GM21423 (cell line): ENCODE results near the gene BOK.

ENCODE experiments used
- ATAC-seq: cut with Tn5 transposase; IDR thresholded peaks from one replicate; pipeline ENCODE4 v1.9.1; 2021; ENCODE audit warnings: mild to moderate bottlenecking, moderate library complexity; ENCODE audit not compliant: unreplicated experiment

BOK gene

DNA sequence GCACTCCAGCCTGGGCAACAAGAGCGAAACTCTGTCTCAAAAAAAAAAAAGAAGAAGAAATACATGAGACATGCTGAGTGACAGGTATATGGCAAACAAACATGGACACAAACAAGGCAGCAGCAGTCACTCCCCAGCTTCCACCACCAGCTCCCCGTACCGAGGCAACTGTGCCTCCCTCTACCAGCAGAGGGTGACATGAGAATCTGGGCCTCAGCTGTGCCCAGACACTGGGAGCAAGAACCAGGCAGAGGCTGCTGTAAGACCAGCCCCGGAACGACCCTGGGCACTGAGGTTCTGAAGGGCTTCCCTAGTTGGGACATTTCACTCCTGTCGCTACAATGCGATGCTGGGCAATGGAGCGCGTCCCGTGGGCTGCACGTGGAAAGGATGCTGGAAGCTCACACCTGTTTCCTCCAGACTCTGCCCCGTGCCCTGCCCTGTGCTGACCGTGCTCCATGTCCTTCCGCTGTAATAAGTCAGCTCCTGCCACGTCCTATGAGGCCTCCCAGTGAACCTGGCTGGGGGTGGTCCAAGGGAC lies 37.1 kb downstream of the BOK start:
- ATAC-seq: no peak

DNA sequence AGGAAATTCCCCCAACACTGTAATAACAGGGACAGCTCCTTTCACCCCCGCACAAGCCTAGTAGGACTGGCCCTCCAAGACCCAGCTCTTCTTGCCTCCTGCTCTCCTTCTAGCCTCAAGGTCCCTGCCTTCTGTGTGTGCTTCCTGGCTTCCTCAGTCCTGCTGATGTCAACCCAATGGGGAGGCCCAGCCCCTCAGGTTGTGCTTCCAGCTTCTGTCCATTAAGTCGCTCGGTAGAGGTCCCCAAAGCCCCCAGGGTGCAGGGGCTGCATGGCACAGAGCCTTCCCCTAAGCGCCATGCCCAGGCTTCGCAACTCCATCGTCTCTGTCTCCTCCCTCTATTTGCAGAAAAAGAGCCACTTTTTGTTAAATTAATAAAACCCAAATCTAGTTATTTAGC lies 39.0 kb downstream of the BOK start:
- no peak for ATAC-seq

DNA sequence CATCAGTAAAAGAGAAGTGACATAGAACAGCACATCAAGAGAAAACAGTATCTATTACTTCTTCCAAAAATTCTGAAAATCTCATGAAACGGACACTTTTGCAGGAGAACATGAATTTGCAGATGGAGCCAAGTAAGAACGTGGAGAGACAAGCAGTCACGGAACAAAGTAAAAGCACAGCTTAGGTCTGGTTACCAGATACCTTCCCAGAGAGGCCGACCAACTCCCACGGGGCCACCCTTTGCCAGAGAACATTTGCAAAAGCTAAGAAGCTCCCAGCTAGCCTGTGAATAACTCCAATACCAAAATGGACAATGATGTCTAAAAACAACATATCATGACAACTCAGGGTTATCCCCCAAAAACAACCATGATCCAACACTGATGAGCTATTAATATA lies 39.5 kb downstream of the BOK start:
- ATAC-seq: no peak

DNA sequence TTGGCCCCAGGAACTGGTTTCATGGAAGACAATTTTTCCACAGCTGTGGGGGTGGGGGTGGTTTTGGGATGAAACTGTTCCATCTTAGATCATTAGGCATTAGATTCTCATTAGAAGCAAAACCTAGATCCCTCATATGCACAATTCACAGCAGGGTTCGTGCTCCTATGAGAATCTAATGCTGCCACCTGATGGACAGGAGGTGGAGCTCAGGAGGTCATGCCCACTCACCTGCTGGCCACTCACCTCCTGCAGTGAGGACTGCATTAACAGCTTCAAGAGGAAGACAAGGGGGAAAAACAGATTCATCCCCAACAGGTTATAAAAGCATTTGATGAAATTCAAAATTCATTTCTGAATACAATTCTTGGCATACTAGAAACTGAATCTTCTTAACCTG lies 39.9 kb downstream of the BOK start:
- no peak for ATAC-seq

DNA sequence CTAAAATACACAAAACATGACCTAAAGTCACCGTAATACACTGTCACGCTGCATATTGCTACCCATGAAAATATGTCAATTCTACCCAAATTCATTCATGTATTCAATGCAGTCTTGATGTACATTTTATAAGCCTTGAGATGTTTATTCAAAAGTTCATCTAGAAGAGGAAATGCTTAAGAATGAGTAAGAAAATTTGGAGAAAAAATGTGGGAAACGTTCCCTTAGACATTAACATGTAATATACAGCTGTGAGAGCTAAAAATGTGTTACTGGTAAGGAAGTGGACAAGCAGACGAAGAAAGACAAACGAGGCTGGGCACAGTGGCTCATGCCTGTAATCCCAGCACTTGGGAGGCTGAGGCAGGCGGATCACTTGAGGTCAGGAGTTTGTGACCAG lies 41.1 kb downstream of the BOK start:
- no peak for ATAC-seq

DNA sequence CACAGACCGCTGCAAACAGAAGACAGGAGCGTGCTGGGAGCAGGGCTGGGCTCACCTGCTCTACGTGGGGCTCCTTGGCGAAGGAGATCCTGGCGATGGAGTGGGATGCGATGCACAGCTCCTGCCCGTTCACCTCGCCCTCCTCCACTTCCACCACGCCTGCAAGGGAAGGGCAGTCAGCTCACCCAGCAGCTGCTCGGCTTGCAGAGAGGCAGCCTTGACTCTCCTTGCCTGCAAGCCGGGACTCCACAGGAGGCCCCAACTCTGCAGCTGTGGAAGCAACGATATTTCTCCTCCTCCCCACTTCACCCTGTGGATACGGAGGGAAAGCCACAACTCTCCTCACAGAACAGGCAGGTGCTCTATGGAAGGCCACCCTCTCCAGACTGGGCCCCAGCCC lies 43.3 kb downstream of the BOK start:
- no peak for ATAC-seq

DNA sequence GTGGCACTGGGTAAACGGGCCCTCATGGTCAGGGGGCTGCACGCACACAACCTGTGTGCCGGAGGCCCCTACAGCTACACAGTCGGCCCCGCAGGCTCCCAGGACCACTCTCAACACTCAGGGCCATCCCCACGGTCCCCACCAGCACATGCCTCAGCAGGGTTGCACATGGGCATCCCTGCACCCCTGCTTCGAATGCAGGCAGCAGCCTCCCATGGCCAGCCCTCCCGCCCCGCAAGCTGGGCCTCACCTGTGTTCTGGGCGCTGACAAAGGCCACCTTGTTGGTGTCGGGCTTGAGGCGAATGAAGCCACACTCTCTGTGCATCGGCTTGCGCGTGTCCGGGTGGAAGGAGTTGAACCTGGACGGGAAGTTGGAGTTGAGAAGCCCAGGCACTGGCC lies 44.2 kb downstream of the BOK start:
- no peak for ATAC-seq

DNA sequence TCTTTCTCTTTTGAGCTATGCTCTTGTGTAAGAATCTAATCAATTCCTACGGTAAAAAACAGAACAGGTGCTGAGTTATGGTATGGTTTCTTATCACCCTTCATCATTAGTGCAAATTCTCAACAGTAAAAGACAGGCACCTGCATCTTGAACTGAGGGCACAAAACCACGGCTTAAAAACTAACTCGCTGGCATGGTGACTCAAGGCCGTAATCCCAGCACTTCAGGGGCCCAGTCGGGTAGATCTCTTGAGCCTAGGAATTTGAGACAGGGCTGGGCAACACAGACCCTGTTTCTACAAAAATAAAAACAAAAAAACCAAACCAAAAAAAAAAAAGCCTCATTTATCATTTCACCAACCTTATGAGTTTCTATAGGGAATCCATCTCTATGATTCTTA lies 45.1 kb downstream of the BOK start:
- no peak for ATAC-seq

DNA sequence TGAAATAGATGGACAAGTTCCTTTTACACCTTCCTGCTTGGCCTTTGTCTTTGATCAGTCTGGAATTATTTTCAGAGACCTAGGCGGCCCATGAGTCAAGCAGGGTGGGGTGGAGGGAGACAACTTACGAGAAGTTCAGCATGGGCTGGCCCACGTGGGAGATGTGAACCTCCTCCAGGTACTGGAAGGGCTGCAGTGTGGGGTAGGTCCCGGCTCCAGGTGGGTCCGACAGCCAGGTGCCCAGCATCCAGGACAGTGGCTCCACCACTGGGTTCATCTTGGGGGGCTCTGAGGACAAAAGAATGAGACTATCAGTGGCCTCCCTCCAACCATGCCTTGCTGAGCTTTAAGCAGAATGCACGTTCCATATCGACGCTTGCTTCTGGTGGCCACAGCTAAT lies 47.6 kb downstream of the BOK start:
- ATAC-seq: no peak

DNA sequence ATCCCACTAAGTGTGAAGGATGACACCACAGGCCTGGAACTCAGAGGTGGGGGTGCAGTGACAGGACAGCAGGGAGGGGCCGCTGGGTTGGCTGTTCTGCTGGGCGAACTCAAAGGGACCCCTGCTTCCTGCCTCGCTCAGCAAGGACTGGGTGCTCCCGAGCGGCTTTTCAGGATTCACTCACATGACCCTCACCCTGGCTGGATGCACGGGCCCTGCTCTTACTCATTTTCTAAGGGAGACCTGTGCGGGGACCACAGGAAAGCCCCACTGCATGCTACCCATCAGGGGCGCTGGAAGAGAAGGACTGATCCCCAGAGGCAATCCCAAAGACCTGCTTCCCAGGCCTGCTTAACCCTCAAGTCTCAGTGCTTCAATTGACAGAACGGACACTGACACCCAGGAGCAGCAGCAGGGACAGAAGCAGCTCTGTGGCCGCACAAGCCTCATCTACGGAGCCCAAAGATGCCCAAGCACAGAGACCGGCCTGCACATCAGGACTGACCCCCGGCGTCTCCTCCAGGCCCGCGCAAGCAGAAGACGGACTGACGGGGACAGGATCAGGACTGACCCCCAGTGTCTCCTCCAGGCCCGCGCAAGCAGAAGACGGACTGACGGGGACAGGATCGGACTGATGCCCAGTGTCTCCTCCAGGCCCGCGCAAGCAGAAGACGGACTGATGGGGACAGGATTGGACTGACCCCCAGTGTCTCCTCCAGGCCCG lies 48.8 kb downstream of the BOK start:
- no peak for ATAC-seq

DNA sequence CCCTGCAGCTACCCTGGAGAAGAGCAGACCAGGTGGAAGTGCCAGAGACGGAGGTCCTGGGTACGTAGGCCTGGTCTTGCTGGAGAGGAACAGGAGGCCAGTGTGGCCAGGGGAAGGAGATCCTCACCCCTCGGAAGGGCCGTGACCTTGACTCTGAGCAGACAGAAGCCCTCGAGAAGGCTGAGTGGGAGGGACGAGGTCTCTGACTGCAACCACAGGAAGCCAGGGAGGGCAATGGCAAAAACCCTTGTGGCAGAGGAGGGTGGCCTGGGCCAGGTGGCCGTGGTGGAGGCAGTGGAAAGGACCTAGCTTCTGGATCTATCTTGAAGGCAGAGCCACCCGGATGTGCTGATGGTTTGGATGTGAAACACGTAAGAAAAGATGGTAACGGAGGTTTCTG lies 50.3 kb downstream of the BOK start:
- ATAC-seq: no peak

DNA sequence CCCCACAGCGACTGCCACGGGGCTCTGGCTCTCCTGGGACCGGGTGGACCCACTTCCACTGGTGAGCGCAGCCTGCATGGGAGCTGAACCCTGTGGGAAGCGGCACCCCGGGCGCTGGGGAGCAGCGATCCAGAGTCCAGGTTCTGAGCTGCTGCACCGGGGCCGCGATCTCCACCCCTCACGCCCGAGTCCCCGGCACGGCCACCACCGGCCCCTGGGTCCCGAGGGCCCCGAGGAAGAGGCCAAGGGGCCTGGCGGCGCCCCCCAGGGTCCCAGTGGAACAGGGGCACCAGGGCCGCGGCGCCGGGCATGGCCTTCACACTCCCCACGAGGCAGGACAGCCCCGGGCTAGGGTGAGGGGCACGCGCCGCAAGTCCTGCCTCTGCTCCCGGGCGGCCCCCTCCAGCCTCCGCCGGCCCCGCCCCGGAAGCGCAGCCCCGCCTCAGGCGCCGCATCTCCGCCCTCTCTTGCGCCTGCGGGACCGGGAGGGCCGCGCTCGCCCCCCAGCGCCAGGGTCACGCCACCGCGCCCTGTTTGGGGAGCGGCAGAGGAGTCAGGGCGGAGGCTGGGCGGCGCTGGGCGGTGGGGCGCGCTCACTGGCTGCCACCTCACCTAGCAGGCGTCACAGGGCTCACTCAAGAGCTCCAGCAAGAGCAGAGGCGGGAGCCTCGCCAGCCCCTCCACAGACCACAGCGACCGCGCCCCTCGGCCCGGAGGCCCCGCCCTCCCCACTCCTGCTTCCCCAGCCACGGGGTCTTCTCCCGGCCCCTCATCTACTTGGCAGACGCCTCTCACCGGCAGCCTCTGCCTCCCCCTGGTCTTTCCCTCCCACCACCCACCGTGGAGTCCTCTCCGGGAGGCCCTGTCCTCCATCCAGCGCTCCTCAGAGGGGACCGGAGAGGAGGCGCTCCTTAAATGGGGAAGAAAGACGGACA lies 51.6 kb downstream of the BOK start:
- ATAC-seq: peak; percentile 89

DNA sequence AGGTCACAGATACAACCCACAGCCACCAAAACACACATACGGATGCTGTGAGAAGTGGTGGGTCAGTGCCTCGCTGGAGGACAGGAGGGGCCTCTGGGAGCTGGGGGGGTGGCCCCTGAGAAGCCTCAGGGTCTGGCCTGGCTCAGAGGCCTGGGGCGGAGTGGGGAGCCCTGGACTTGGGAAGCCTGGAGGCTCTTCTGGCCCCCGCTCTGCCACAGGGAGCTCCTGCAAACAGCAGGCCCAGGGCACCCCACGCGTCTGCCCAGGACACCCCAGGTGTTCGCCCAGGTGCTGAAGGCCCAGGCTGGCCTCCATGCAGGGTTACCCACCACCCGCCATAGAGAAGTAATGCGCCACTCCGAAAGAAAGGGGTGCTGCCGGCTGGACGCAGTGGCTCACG lies 52.5 kb downstream of the BOK start:
- no peak for ATAC-seq

DNA sequence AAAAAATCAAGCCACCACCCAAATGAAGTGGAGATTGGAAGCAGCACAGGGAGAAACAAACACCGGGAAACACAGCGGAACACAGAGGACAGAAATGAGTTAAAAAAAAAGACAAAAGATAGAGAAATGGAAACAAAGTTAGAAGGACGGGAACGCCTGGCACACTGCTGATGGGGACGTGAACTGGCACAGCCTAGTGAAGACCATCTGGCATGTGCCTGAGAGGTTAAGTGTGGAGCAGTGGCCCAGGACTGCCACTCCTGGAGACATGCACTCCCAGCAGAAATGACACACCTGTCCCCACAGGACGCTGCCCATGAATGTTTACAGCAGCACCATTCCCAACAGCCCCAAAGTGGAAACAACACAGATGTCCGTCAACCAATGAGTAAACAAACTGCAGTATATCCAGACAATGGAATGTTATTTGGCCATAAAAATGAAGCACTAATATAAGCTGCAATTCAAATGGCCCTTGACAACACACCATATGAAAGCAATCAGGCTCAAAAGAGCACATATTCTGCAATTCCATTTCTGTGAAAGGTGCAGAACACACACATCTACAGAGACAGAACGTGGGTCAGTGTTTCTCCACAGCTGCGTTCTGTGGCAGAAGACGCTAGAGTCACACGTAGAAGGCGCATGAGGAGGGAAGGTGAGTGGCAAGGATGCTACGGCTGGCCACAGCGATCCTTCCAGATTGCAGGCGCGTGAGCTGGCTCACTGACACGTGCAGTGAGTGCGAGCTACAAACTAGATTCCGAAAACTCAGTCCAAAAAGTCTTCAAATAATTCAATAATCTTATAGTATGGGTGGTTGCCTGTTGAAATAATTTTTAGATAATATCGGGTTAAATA lies 53.8 kb downstream of the BOK start:
- no peak for ATAC-seq

DNA sequence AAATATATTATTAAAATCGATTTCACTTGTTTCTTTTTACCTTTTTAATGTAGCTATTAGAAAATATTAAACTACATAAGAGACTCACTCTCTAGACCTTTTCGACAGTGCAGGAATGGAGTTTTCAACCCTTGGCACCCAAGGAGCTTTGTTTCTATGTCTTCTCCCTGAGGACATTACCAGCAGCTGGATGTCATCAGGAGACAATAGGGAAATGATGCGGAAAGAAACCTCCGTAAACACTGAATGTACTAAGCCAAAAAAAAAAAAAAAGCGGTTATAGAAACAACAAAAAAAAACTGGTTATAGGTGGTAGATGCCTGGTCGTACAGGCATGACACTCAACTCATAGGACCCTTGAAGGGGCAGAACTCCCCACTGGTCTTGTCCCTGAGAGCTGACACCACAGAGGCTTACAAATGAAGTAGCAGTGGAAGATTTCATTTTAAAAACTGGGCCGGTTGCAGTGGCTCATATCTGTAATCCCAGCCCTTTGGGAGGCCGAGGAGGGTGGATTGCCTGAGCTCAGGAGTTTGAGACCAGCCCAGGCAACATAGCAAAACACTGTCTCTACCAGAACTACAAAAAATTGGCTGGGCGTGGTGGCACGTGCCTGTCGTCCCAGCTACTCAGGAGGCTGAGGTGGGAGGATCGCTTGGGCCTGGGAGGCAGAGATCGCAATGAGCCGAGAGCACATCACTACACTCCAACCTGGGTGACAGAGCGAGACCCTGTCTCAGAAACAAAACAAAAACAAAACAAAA lies 54.7 kb downstream of the BOK start:
- ATAC-seq: no peak

DNA sequence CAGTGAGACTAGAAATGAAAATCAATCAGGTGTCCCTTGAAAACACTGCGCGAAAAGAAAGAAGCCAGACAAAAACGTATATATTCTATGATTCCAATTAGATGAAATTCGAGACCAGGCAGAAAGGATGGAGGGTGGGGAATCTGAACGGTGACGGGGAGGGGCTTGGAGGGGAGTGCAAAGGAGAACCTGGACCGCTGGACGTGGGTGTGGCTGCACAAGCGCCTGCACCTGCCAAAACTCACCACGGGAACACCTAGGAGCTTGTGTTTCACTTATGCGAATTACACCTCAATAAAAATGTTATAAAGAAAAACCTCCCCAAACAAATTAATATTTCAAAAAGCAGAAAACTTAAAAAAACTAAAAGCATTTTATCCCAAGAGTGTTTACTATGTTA lies 56.5 kb downstream of the BOK start:
- ATAC-seq: no peak

DNA sequence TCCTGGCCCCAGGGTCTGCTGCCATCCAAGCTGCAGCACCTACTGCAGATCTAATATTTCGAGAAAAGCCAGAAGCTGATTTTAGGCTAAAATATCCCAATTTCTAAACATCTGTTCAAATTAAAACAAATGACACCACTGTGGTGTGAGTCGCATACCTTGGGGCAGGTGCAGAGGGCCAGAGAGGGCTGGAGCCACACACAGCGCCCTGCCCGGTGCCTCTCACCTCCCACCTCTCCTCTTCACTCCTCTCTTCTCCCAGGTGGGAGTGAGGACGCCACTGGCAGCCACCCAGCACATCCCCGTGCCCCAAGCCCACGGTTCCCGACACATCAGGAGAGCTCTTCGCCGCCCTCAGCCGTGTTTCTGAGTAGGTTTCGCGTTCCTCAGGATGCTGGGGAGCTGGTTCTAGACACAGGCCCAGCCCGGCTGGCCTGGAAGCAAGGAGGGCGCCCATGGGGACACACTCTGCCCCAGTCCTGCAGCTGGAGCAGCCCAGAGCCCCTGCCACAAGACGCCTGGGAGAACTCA lies 57.0 kb downstream of the BOK start:
- ATAC-seq: no peak

DNA sequence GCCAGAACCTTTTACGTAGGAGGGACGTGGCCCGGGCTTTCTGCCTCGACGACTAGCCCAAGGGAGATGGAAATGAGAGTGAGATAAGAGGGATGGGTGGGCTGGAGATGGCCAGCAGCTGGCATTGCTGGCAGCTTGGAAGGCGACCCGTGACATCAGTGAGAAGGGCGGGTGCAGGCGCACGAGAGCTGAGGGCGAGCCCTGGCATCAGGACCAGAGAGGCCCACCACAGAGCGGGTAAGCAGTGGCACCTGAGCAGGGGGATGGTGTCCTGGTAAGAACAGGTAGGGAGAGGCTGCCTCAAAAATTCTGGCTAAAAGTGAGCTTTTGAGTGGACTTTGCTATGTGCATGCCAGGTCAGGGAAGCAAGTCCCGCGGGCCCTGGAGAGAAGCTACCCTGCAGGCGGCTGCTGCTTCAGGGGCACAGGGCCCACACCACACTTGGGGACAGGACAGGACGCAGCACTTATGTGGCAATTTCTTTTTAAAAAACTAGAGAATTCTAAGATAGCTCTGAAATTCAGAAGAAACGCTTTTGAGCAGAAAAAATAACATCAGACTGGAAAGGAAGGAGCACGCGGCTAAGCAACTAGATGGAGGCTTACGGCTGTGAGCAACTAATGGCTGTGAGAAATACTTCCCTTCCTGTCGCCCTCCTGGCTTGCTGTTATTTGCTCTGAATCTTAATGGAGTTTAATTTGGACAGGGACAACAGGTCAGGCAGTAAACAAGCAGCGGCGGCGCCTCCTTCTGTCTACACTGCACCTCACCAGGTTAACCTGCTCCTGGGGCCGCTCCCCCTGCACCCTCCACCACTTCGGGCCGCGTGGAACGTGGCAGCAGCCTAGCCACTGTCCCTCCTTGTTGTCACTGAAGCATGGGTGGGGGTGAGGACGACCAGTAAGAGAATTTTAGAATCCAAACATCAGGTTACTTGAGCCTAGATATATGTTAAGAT lies 57.9 kb downstream of the BOK start:
- no peak for ATAC-seq
